Astrocyte of the spinal cord (primary cell): ENCODE data around the gene UVSSA.

ENCODE experiments used
- DNase-seq: peaks from one replicate; pipeline ENCODE4 v3.0.0; 2011; ENCODE audit warnings: low read depth, low spot score
- H3K4me3 ChIP-seq: 2 replicates; pipeline ENCODE4 v1.5.1; 2011; ENCODE audit warnings: low read depth, mild to moderate bottlenecking, low read length, moderate library complexity
- in situ Hi-C: cut with HindIII; loops from 2 replicates; pipeline ENCODE4 v1.10.0; 2017; ENCODE audit warnings: low sequenced_read_pairs
- TF ChIP-seq, protein P1 (sequence below): IDR thresholded peaks from 2 replicates; pipeline ENCODE4 v1.5.1; 2012; ENCODE audit warnings: low read depth, mild to moderate bottlenecking, low read length, inconsistent platforms

Gene UVSSA

DNA sequence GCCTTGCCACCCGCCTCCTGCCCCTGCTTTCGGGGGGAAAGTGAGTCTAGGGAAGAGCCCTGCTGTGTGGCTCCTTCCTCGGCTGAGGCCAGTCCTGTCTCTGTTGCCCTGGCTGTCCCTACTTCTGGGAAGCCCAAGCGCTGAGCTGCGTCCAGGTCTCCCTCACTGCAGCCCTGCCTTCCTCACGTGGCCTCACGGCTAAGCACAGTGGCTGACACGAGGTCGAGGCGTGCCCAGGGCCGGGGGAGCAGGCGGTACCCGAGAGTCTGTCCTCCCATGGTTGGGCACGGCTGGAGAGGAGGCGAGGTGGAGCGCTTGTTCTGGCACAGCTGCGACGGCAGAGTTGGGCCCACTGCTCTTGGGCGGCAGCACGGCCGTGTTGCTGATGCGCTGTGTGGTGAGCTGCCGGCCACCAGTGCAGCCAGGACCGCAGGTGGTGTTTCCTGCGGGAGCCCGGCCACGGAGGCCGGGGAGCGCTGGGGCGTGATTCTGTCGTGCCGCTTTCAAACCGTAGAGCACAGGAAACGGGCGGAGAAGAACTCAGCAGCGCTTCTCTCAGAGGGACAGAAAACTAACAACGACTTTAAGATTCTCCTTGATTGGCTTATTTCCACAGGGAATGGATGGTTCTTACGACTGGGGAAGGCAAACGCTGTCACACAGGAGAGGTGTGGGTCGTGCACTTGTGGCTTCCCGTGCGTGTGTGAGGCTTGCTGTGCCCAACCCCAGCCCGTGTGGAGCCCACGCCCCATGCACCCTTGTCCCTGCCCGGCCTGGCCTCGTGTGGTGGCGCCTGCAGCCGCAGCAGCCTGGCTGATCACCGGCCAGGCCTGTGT, 36.0 kb upstream of the UVSSA start:
- TF ChIP-seq, protein P1, sequence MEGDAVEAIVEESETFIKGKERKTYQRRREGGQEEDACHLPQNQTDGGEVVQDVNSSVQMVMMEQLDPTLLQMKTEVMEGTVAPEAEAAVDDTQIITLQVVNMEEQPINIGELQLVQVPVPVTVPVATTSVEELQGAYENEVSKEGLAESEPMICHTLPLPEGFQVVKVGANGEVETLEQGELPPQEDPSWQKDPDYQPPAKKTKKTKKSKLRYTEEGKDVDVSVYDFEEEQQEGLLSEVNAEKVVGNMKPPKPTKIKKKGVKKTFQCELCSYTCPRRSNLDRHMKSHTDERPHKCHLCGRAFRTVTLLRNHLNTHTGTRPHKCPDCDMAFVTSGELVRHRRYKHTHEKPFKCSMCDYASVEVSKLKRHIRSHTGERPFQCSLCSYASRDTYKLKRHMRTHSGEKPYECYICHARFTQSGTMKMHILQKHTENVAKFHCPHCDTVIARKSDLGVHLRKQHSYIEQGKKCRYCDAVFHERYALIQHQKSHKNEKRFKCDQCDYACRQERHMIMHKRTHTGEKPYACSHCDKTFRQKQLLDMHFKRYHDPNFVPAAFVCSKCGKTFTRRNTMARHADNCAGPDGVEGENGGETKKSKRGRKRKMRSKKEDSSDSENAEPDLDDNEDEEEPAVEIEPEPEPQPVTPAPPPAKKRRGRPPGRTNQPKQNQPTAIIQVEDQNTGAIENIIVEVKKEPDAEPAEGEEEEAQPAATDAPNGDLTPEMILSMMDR: no peak
- DNase-seq: no peak

DNA sequence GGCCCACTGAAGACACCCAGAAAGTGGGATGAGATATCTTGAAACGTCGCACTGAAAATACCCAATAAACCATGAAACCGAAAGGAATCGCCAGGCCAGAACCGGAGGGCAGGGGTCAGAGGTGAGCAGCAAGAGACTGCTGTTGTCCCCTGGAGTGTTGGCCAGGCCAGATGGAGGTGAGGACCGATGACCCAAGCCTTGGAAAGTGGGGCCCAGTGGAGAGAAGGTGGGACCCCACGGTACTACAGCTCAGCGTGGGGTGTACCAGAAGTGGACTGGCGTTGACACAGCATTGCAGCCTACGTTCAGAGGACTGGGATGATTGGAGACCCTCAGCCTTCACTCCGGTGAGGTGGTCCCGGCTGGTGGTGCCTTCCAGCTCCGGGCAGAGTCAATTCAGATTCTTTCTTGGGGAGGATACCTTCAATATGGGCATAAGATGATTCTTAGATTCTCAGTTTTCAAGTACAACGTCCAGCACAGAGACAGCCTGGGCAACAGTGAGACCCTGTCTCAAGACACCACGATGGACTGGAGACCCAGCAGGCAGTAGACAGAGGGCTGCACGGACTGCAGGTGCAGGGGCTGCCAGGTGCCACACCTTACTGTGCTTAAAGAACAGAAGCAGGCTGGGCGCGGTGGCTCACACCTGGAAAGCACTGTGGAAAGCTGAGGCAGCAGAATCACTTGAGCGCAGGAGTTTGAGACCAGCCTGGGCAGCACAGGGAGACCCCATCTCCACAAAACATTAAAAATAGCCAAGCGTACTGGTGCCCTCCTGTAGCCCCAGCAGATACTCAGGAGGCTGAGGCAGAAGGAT, 34.0 kb upstream of the UVSSA start:
- in situ Hi-C loops: no loop called here
- H3K4me3 ChIP-seq: no peak overlapping the region
- TF ChIP-seq, protein P1: no peak
- DNase-seq: no peak

More for the DNA sequence above, 36.0 kb upstream of the UVSSA start:
- no peak overlapping the region for H3K4me3 ChIP-seq
- in situ Hi-C loops: no loop called here

GRCh38 chr4:1315306-1315705, 31.7 kb upstream of the UVSSA start:
- no peak for DNase-seq
- in situ Hi-C loops: no loop called here
- H3K4me3 ChIP-seq: no peak overlapping the region
- TF ChIP-seq, protein P1: no peak

DNA sequence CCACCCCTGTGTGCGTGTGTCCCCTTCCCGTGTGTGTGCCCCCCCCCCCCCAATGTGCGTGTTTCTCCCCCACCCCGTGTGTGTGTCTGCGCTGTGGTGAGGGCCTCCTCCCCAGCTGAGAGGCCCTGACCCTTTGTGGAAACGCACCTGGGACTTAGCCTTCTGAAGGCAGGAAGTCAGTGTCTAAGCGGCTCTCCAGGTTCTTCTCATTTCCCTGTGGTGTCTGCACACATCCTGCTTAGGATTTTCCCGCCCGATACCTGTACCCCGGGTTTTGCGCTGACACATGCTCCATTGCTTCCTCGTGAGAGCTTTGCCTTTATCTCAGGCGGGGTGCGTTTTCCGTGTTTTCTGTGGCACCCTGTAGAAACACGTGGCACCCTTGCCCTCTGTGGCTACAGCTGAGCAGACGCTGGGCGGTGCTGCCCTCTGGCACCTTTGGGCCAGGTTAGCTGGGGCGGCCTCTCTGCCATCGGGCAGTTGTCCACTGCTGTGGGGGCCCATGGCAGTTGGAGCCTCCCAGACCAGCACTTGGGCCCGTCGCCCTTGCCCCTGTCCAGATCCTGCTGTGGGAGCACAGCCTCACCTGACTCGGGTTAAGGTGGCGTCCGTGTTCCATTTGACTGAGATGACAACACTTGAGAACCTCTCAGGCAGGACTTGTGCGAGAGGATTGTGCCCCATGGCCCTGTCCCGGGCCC, 31.0 kb upstream of the UVSSA start:
- TF ChIP-seq, protein P1: no peak
- in situ Hi-C loops: no loop called here
- H3K4me3 ChIP-seq: no peak overlapping the region
- DNase-seq: no peak

DNA sequence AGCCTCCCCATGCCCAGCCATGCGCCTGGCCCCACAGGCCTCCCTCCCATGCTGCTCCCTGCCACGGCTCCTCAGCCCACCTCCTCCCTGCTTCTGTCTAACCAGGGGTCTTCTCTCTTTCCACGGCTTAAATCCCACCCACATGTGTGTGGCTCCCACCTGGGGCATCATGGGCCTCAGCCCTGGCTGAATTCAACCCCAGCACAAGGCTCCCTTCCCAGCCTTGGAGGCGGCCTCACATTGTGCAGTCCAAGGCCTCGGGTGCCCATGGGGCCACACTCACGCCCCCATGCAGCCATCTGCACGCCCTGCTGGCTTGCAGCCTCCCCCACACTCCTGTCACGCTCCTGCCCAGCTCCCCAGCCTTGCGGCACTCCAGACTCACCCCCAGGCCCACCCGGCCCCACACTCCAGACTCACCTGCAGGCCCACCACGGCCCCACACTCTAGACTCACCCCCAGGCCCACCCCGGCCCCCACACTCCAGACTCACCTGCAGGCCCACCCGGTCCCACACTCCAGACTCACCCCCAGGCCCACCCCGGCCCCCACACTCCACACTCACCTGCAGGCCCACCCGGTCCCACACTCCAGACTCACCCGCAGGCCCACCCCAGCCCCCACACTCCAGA, 30.4 kb upstream of the UVSSA start:
- TF ChIP-seq, protein P1: no peak
- in situ Hi-C loops: no loop called here
- H3K4me3 ChIP-seq: no peak overlapping the region
- no peak for DNase-seq
